ENCODE measurements around the gene ABHD6. TPM values are rescaled to one million over a fixed set of nuclear protein-coding genes. Genes with fewer than 3 reads are reported as not detected.

Gene ABHD6
- total RNA-seq, 2 experiments from 2014 or later, result 7.6 to 8.6 TPM

DNA sequence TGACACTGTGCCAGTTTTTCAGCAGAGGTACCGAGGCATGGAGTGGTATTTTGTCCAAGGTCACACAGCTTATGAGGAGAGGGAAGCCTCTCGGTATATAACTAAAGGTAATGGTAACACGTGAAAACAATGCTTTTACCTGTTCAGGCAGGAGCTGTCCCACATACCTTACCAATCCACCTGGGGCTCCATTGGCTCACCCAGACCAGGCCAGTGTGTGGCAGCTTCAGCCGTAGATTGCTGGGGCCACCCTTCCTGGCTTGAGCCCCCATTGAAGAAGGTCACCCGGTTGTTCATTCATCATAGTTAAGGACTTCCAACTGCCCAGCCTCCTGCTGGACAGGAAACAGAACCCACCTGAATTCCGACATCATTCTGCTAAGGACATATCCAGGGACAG is 59.3 kb downstream of the ABHD6 start:
- POLR2A ChIA-PET, result no interaction called here
- CTCF ChIA-PET, result no interaction called here

GRCh38 chr3:58298190-58298589 is 60.6 kb downstream of the ABHD6 start:
- ChIA-PET CTCF (interaction anchor here (0.8 kb wide), 1 partner anchor 9 kb away, joined by 6 read pairs; no protein-coding TSS in a partner anchor), POLR2A (interaction anchor here (0.5 kb wide), 1 partner anchor 56 kb away, joined by 3 read pairs; no protein-coding TSS in a partner anchor)

DNA sequence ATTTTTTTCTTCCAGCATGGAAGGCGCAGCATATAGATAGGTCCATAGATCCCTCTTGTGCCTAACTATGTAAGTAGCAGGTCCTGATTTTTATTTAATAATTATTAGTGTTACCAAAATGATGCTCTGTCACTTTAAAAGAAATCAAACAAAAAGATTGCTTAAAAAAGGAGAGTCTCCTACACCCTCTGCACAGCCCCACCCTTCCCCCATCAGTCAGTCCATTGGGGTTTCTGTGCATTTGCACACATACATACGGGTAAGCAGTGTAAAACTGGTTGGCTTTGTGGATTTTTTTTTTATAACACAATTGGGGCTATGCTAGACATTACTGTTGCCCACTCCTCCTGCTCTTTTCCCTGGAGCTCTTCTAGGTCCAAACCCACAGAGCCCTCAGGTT is 61.5 kb downstream of the ABHD6 start:
- CTCF ChIA-PET, result interaction anchor here (0.7 to 1.8 kb wide), 2 partner anchors 23 to 121 kb away, joined by 3 to 7 read pairs; no protein-coding TSS in a partner anchor
- POLR2A ChIA-PET, result no interaction called here

GRCh38 chr3:58299839-58300516 is 62.4 kb downstream of the ABHD6 start:
- CTCF ChIA-PET, result interaction anchor here (0.7 to 1.8 kb wide), 7 partner anchors 8 to 231 kb away, joined by 3 to 10 read pairs (median 4); partner anchors contain the start of gene ABHD6

DNA sequence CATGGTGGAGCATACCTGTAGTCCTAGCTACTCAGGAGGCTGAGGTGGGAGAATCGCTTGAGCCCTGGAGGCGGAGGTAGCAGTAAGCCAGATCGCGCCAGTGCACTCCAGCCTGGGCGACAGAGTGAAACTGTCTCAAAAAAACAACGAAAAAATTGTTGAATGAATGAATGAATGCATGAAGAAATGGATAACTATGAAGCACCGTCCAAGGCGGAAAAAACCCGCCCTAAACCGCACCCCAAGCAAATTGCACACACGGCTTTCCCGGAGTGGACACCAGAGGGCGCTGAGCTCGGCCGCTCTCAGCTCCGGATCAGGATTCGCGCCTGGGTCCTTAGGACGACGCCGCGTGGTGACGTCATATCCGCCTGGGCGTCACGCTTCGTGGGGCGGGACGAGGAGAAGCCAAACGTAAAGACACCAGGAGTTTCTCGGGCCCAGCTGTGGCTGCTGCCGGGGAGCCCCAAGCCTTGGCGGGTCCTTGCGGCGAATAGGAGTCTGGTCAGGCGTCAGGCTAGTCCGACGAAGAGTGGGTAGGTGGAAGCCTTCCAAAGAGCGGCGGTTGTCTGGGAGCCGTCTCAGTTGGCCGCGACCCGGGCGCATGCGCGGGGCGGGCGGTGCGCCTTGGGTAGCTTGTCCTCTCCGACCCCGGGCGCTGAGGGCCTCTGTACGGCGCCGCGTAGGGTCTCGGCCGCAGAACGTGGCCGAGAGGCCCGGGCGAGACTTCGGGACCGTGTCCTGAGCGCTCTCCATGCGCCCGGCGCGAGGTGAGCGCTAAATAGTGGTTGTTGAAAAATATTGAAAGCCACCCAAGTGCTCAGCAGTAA is 68.5 kb downstream of the ABHD6 start, which contains the start of the genes HTD2 and RPP14:
Gene HTD2 (plus strand): TSS at position 639 of the 830 bp plus-strand sequence. CDS start 11,094 bp downstream, outside the sequence.
Gene RPP14 (plus strand): TSS at position 364 of the 830 bp plus-strand sequence. CDS start 4,085 bp downstream, outside the sequence.
- ChIA-PET POLR2A (interaction anchor here (0.6 to 2.2 kb wide), 10 partner anchors 14 to 243 kb away, joined by 3 to 12 read pairs (median 4); partner anchors contain the start of genes ABHD6, KCTD6, PDHB and PXK), CTCF (interaction anchor here (0.7 to 4.5 kb wide), 31 partner anchors 8 to 322 kb away, joined by 3 to 26 read pairs (median 5); partner anchors contain the start of genes ABHD6, ACOX2, KCTD6 and PXK)

More at GRCh38 chr3:58299839-58300516, 62.4 kb downstream of the ABHD6 start:
- POLR2A ChIA-PET, result no interaction called here

GRCh38 chr3:58307639-58308215 is 70.1 kb downstream of the ABHD6 start:
- ChIA-PET CTCF (interaction anchor here (0.6 to 4.5 kb wide), 18 partner anchors 9 to 324 kb away, joined by 3 to 26 read pairs (median 4); partner anchors contain the start of genes ABHD6, KCTD6 and PXK), POLR2A (interaction anchor here (1.2 to 2.2 kb wide), 3 partner anchors 68 to 184 kb away, joined by 5 to 12 read pairs (median 8); partner anchors contain the start of genes KCTD6 and PDHB)

GRCh38 chr3:58308728-58309127 is 71.1 kb downstream of the ABHD6 start:
- CTCF ChIA-PET, result interaction anchor here (1.0 to 4.5 kb wide), 5 partner anchors 12 to 184 kb away, joined by 3 to 19 read pairs (median 3); partner anchors contain the start of gene KCTD6
- POLR2A ChIA-PET, result interaction anchor here (1.2 kb wide), 1 partner anchor 69 kb away, joined by 5 read pairs; no protein-coding TSS in a partner anchor

DNA sequence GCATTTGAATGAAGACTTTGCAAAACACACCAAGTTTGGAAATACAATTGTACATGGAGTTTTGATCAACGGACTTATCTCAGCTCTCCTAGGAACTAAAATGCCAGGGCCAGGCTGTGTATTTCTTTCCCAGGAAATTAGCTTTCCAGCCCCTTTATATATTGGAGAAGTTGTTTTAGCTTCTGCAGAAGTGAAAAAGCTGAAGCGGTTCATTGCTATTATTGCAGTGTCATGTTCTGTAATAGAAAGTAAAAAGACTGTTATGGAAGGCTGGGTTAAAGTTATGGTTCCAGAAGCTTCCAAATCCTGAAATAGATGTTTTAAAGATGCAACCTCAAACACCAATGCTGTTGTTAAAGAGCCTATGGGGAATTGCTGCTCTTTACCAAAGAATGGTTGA is 80.2 kb downstream of the ABHD6 start:
- ChIA-PET CTCF (interaction anchor here (1.5 kb wide), 1 partner anchor 11 kb away, joined by 5 read pairs; the partner anchor contains the start of genes HTD2 and RPP14), POLR2A (no interaction called here)

- POLR2A ChIA-PET, result no interaction called here
Measured at GRCh38 chr3:58321791-58322190, 84.2 kb downstream of the ABHD6 start.

DNA sequence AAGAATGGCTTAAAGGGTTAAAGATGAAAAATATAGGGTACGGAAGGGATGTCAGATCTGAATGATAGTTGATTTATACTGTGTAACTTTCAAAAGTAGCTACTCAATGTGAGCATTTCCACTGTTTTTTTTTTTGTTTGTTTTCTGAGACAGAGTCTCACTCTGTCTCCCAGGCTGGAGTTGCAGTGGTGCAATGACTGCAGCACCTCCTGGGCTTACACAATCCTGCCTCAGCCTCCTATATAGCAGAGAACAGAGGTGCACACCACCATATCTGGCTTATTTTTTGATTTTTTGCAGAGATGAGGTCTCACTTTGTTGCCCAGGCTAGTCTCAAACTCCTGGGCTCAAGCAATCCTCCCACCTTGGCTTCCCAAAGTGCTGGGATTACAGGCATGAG is 85.2 kb downstream of the ABHD6 start:
- POLR2A ChIA-PET, result no interaction called here

More at GRCh38 chr3:58321791-58322190, 84.2 kb downstream of the ABHD6 start:
- CTCF ChIA-PET, result interaction anchor here (0.6 to 3.4 kb wide), 3 partner anchors 9 to 71 kb away, joined by 3 to 22 read pairs (median 3); partner anchors contain the start of genes HTD2 and RPP14

DNA sequence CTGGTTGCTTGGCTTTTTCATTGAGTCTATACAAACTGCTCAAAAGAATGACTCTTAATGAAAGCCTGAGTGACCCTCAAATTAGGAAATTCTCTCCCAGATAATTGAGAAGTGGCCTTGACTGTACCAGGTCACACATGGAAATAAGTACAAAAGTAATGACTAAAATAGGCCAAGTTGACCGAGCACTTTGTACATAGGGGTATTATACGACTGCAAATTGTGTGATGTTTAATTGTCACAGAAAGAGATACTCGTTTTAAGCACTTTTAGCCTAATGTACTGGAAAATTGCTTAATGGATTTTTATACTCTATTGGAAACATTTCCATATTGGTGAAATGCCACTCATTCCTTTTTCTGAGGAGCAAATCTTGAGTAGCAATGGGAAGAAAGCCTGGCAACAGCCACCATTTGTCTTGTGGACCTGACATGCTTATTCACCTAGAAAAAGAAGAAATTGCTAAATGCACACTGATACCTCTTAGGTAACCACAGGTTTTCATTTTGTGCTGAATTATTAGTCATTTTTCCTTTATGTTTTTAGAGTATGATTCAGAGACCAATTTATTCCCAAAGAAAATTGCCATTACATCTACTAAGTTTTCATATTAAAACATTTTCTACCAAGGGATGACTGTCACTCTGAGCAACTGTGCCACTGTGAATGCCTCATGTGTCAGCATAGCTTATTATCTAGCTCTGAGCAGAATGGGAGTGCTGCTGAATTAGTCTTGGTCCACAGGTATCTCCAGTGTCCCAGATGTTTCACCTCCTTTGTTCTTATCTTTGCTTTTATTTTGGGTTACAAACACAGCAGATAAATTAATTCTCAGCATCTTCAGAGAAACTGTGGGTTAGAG is 86.2 kb downstream of the ABHD6 start:
- POLR2A ChIA-PET, result interaction anchor here (0.6 to 1.3 kb wide), 3 partner anchors 10 to 18 kb away, joined by 3 to 4 read pairs (median 3); partner anchors contain the start of genes HTD2 and RPP14
- CTCF ChIA-PET, result interaction anchor here (1.3 to 2.1 kb wide), 3 partner anchors 10 to 114 kb away, joined by 3 to 7 read pairs (median 6); partner anchors contain the start of genes HTD2, PXK and RPP14

More for the DNA sequence above, 85.2 kb downstream of the ABHD6 start:
- CTCF ChIA-PET, result interaction anchor here (0.6 to 3.4 kb wide), 3 partner anchors 10 to 23 kb away, joined by 3 to 22 read pairs (median 3); partner anchors contain the start of genes HTD2 and RPP14

DNA sequence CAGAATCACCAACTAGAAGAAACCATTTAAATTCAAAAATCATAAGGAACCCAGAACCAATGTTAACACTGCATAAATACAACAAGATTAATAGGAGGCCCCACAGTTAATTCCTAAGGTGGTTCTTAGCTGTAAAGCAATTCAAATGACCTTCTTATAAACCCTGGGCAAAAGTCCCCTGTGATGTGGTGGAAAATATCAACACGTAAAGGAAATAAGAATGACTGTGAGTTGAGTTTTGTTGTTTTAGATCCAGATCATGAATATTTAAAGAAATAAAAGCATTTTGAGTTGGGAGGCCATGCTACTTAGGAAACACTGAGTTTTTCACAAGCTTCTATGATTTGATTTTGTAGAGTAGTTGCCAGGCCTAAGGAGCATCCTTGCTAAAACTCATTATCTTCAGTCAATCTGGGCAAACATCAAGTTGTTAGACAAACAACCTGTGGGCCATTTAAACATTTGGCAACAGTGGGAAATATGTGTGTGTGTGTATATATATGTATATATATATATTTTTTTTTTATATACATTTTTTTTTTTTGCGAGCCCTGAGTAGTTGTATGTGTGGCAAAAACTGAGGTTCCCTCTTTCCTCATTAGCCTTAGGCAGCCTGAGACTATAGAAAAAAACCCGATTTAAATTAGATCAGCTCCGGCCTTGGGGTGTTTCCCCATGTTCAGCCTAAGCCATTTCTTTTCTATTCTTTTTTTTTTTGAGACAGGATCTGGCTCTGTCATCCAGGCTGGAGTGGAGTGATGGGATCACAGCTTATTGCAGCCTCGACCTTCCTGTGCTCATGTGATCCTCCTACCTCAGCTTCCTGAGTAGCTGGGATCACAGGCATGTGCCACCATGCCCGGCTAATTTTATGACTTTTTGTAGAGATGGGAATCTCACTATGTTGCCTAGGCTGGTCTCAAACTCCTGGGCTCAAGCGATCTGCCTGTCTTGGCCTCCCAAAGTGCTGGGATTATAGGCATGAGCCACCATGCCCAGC is 87.1 kb downstream of the ABHD6 start:
- ChIA-PET POLR2A (interaction anchor here (0.6 to 1.3 kb wide), 4 partner anchors 9 to 29 kb away, joined by 3 to 4 read pairs (median 3); partner anchors contain the start of genes HTD2 and RPP14), CTCF (interaction anchor here (0.9 to 2.1 kb wide), 5 partner anchors 9 to 113 kb away, joined by 3 to 7 read pairs (median 3); partner anchors contain the start of genes HTD2, PXK and RPP14)

DNA sequence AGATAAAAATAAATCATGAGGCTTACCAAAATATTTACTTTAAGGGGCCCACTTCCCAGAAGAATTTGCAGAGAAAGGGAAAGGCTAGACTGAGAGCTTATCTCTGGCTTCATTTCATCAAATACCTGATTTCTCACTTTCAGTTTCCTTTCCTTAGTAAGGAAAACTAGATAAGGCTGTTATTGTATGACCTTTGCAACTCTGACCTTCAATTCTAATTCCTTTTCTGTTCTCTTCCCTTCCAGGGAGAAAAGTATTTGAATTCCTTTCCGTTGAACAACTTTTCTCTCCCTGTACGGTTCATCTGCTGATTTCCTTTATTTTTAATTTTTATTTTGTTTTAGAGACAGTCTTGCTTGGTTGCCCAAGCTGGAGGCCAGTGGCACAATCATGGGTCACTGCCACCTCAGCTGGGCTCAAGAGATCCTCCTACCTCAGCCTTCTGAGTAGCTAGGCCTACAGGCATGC is 88.0 kb downstream of the ABHD6 start:
- ChIA-PET CTCF (interaction anchor here (0.9 to 2.1 kb wide), 4 partner anchors 8 to 21 kb away, joined by 3 to 7 read pairs (median 4); partner anchors contain the start of genes HTD2, PXK and RPP14), POLR2A (interaction anchor here (1.3 kb wide), 1 partner anchor 10 kb away, joined by 3 read pairs; no protein-coding TSS in a partner anchor)

GRCh38 chr3:58326267-58326900 is 88.8 kb downstream of the ABHD6 start:
- ChIA-PET POLR2A (interaction anchor here (1.0 kb wide), 1 partner anchor 107 kb away, joined by 3 read pairs; no protein-coding TSS in a partner anchor), CTCF (no interaction called here)

DNA sequence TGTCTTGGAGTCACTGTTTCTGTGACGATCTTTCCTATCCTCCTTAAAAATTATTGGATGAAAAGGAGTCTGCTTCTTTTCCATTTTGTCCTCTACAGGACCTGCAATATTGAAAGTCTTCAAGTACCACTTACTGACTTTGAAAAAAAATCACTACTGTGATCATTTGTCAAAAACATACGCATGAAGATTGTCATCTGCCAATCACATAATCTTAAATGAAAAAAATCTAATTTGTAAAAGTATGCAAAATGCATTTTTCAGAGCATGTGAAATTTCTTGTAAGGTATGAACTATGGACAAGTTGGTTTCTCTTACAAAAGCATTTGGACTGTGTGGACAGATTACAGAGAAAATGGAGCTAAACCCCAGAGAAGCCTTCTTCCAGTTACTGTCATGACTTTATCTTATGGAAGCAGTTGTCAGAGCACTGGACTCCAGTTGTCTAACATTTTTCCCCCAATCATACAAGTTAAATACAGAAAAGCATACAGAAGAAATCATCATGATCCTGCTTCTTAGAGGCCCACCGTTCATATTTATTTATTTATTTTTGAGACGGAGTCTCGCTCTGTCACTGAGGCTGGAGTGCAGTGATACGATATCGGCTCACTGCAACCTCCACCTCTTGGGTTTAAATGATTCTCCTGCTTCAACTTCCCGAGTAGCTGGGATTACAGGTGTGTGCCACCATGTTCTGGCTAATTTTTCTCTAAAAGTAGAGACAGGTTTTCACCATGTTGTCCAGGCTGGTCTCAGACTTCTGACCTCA is 91.7 kb downstream of the ABHD6 start:
- CTCF ChIA-PET, result no interaction called here
- POLR2A ChIA-PET, result no interaction called here

Data from activated CD8-positive, alpha-beta memory T cell treated with anti-CD3 and anti-CD28 coated beads for 36 hours (primary cell).